ENCODE data around the gene FBXO45. TPM values are rescaled to one million over a fixed set of nuclear protein-coding genes. Genes with fewer than 3 reads are reported as not detected.

The FBXO45 gene
- polyA plus RNA-seq, 2 donors, result 4.1 to 7.0 TPM

GRCh38 chr3:196621611-196622010 is 53.2 kb downstream of the FBXO45 start:
- Histone ChIP-seq H3K27me3 (ENCODE audit: control insufficient read depth in 1 of 2, insufficient read depth in 2 of 2, low read length in 2 of 2) (no peaks in the 10 kb centered on the region), H3K4me3 (ENCODE audit: low read depth in 1 of 2, low read length in 2 of 2) (no peak overlapping the region), H3K4me1 (ENCODE audit: control insufficient read depth in 2 of 2, insufficient read depth in 2 of 2, low read length in 1 of 2) (peaks cover 0 to 4% of the 10 kb centered on the region in 2 donors), H3K36me3 (ENCODE audit: control insufficient read depth in 2 of 2, insufficient read depth in 2 of 2, low read length in 1 of 2) (no peaks in the 10 kb centered on the region), H3K27ac (ENCODE audit: low read depth in 2 of 2, low read length in 1 of 2) (no peak overlapping the region), H3K9me3 (ENCODE audit: control insufficient read depth in 2 of 2, insufficient read depth in 1 of 2, low read depth in 1 of 2, low read length in 1 of 2) (no peaks in the 10 kb centered on the region)
- 83 to 90% methylated on average over 10 of the region's 10 CpGs for WGBS, 2 donors

- H3K27ac ChIP-seq (ENCODE audit: low read depth in 2 of 2, low read length in 1 of 2), result peak overlapping the region in 1 of 2 donors; percentile 11
- H3K4me3 ChIP-seq (ENCODE audit: low read depth in 1 of 2, low read length in 2 of 2), result no peak overlapping the region
- H3K9me3 ChIP-seq (ENCODE audit: control insufficient read depth in 2 of 2, insufficient read depth in 1 of 2, low read depth in 1 of 2, low read length in 1 of 2), result no peaks in the 10 kb centered on the region
- H3K36me3 ChIP-seq (ENCODE audit: control insufficient read depth in 2 of 2, insufficient read depth in 2 of 2, low read length in 1 of 2), result no peaks in the 10 kb centered on the region
- H3K4me1 ChIP-seq (ENCODE audit: control insufficient read depth in 2 of 2, insufficient read depth in 2 of 2, low read length in 1 of 2), result peaks cover 0 to 4% of the 10 kb centered on the region in 2 donors
- no peaks in the 10 kb centered on the region for H3K27me3 ChIP-seq (ENCODE audit: control insufficient read depth in 1 of 2, insufficient read depth in 2 of 2, low read length in 2 of 2)
- 70 to 74% methylated on average over 12 of the region's 12 CpGs for WGBS, 2 donors
Observed at GRCh38 chr3:196624067-196624790, 55.8 kb downstream of the FBXO45 start.

DNA sequence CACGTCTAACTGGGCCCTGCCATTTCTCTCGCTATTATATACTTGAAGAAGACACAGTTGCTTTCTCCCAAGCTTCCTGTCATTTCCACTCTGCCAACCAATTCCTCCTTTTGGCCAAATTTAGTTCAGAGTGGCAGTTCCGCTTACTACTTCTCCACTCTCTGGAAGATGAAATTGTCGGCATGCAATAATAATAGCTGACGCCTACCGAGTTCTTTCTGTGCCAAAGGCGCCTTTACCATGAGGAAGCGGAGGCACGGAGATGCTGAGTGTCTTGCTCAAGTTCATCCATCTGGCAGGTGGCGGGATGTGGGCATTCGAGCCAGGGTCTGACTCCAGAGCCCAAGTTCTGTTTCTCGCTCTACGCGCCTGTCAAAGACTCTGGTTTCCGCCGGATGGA is 56.4 kb downstream of the FBXO45 start:
- H3K9me3 ChIP-seq (ENCODE audit: control insufficient read depth in 2 of 2, insufficient read depth in 1 of 2, low read depth in 1 of 2, low read length in 1 of 2), result no peaks in the 10 kb centered on the region
- 92 to 94% methylated on average over 16 of the region's 16 CpGs for WGBS, 2 donors
- H3K4me3 ChIP-seq (ENCODE audit: low read depth in 1 of 2, low read length in 2 of 2), result no peak overlapping the region
- no peaks in the 10 kb centered on the region for H3K27me3 ChIP-seq (ENCODE audit: control insufficient read depth in 1 of 2, insufficient read depth in 2 of 2, low read length in 2 of 2)
- no peaks in the 10 kb centered on the region for H3K36me3 ChIP-seq (ENCODE audit: control insufficient read depth in 2 of 2, insufficient read depth in 2 of 2, low read length in 1 of 2)
- no peak overlapping the region for H3K27ac ChIP-seq (ENCODE audit: low read depth in 2 of 2, low read length in 1 of 2)
- H3K4me1 ChIP-seq (ENCODE audit: control insufficient read depth in 2 of 2, insufficient read depth in 2 of 2, low read length in 1 of 2), result peaks cover 0 to 4% of the 10 kb centered on the region in 2 donors

GRCh38 chr3:196625331-196625730 is 56.9 kb downstream of the FBXO45 start:
- Histone ChIP-seq H3K27ac (ENCODE audit: low read depth in 2 of 2, low read length in 1 of 2) (no peak overlapping the region), H3K4me3 (ENCODE audit: low read depth in 1 of 2, low read length in 2 of 2) (no peak overlapping the region), H3K4me1 (ENCODE audit: control insufficient read depth in 2 of 2, insufficient read depth in 2 of 2, low read length in 1 of 2) (peaks cover 0 to 4% of the 10 kb centered on the region in 2 donors), H3K36me3 (ENCODE audit: control insufficient read depth in 2 of 2, insufficient read depth in 2 of 2, low read length in 1 of 2) (no peaks in the 10 kb centered on the region), H3K9me3 (ENCODE audit: control insufficient read depth in 2 of 2, insufficient read depth in 1 of 2, low read depth in 1 of 2, low read length in 1 of 2) (no peaks in the 10 kb centered on the region), H3K27me3 (ENCODE audit: control insufficient read depth in 1 of 2, insufficient read depth in 2 of 2, low read length in 2 of 2) (no peaks in the 10 kb centered on the region)
- WGBS, 2 donors, result 86 to 87% methylated on average over 6 of the region's 6 CpGs

GRCh38 chr3:196627918-196628231 is 59.4 kb downstream of the FBXO45 start:
- Histone ChIP-seq H3K4me3 (ENCODE audit: low read depth in 1 of 2, low read length in 2 of 2) (no peak overlapping the region), H3K27me3 (ENCODE audit: control insufficient read depth in 1 of 2, insufficient read depth in 2 of 2, low read length in 2 of 2) (no peaks in the 10 kb centered on the region), H3K36me3 (ENCODE audit: control insufficient read depth in 2 of 2, insufficient read depth in 2 of 2, low read length in 1 of 2) (no peaks in the 10 kb centered on the region), H3K9me3 (ENCODE audit: control insufficient read depth in 2 of 2, insufficient read depth in 1 of 2, low read depth in 1 of 2, low read length in 1 of 2) (no peaks in the 10 kb centered on the region), H3K27ac (ENCODE audit: low read depth in 2 of 2, low read length in 1 of 2) (no peak overlapping the region), H3K4me1 (ENCODE audit: control insufficient read depth in 2 of 2, insufficient read depth in 2 of 2, low read length in 1 of 2) (peaks cover 0 to 4% of the 10 kb centered on the region in 2 donors)
- WGBS, 2 donors, result 95% methylated on average over 8 of the region's 8 CpGs

DNA sequence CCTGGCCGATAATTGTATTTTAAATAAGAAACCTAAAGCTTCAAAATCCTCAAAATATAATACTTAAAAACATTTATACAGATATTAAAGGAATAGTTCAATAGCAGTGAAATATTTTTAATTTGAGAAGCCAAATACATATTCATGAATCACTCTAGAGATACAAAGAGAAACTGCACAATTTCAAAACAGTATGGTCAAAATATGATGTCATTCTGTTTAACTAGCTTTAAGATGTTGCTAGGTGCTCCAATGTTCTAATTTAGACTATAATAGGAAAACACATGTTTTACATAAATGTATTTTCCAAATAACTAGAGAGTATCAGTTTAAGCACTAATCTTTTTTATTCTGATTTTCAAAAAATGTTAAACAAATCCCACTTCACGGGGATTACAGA is 60.8 kb downstream of the FBXO45 start:
- Histone ChIP-seq H3K27me3 (ENCODE audit: control insufficient read depth in 1 of 2, insufficient read depth in 2 of 2, low read length in 2 of 2) (no peaks in the 10 kb centered on the region), H3K4me1 (ENCODE audit: control insufficient read depth in 2 of 2, insufficient read depth in 2 of 2, low read length in 1 of 2) (no peaks in the 10 kb centered on the region), H3K27ac (ENCODE audit: low read depth in 2 of 2, low read length in 1 of 2) (no peak overlapping the region), H3K36me3 (ENCODE audit: control insufficient read depth in 2 of 2, insufficient read depth in 2 of 2, low read length in 1 of 2) (no peaks in the 10 kb centered on the region), H3K9me3 (ENCODE audit: control insufficient read depth in 2 of 2, insufficient read depth in 1 of 2, low read depth in 1 of 2, low read length in 1 of 2) (no peaks in the 10 kb centered on the region), H3K4me3 (ENCODE audit: low read depth in 1 of 2, low read length in 2 of 2) (no peak overlapping the region)
- 89 to 95% methylated on average over 2 of the region's 2 CpGs for whole genome bisulfite sequencing, 2 donors

DNA sequence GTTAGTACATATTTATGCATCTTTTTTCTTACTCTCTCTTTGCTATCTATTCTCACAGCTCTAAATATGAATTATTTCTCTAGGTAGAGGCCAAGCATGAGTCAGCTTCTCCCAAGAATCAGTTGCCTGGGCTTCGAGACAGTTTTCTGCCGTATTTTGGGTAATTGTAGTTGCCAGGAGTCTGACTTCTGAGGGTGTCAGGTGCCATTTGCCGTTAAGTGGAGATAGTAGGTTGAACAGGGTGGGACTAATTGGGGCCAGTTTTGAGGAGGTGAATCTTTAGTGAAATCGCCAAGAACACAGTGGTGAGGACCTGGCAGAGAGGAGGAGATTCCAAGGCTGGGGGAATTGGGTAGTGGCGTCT is 63.2 kb downstream of the FBXO45 start:
- Histone ChIP-seq H3K4me3 (ENCODE audit: low read depth in 1 of 2, low read length in 2 of 2) (peak overlapping the region; percentile 51 to 62), H3K27ac (ENCODE audit: low read depth in 2 of 2, low read length in 1 of 2) (peak overlapping the region; percentile 83), H3K9me3 (ENCODE audit: control insufficient read depth in 2 of 2, insufficient read depth in 1 of 2, low read depth in 1 of 2, low read length in 1 of 2) (no peaks in the 10 kb centered on the region), H3K36me3 (ENCODE audit: control insufficient read depth in 2 of 2, insufficient read depth in 2 of 2, low read length in 1 of 2) (no peaks in the 10 kb centered on the region), H3K27me3 (ENCODE audit: control insufficient read depth in 1 of 2, insufficient read depth in 2 of 2, low read length in 2 of 2) (no peaks in the 10 kb centered on the region), H3K4me1 (ENCODE audit: control insufficient read depth in 2 of 2, insufficient read depth in 2 of 2, low read length in 1 of 2) (no peaks in the 10 kb centered on the region)
- 13 to 21% methylated on average over 5 of the region's 5 CpGs for WGBS, 2 donors

GRCh38 chr3:196632046-196632751 is 63.7 kb downstream of the FBXO45 start:
- Histone ChIP-seq H3K27ac (ENCODE audit: low read depth in 2 of 2, low read length in 1 of 2) (peak overlapping the region; percentile 83), H3K4me1 (ENCODE audit: control insufficient read depth in 2 of 2, insufficient read depth in 2 of 2, low read length in 1 of 2) (no peaks in the 10 kb centered on the region), H3K27me3 (ENCODE audit: control insufficient read depth in 1 of 2, insufficient read depth in 2 of 2, low read length in 2 of 2) (no peaks in the 10 kb centered on the region), H3K4me3 (ENCODE audit: low read depth in 1 of 2, low read length in 2 of 2) (peak overlapping the region; percentile 51 to 62), H3K9me3 (ENCODE audit: control insufficient read depth in 2 of 2, insufficient read depth in 1 of 2, low read depth in 1 of 2, low read length in 1 of 2) (no peaks in the 10 kb centered on the region), H3K36me3 (ENCODE audit: control insufficient read depth in 2 of 2, insufficient read depth in 2 of 2, low read length in 1 of 2) (no peaks in the 10 kb centered on the region)
- 1 to 2% methylated on average over 38 to 43 of the region's 43 CpGs for WGBS, 2 donors

- WGBS, 2 donors, result 91 to 93% methylated on average over 12 of the region's 12 CpGs
- H3K9me3 ChIP-seq (ENCODE audit: control insufficient read depth in 2 of 2, insufficient read depth in 1 of 2, low read depth in 1 of 2, low read length in 1 of 2), result no peaks in the 10 kb centered on the region
- H3K27ac ChIP-seq (ENCODE audit: low read depth in 2 of 2, low read length in 1 of 2), result peak overlapping the region; percentile 11 to 50
- H3K27me3 ChIP-seq (ENCODE audit: control insufficient read depth in 1 of 2, insufficient read depth in 2 of 2, low read length in 2 of 2), result no peaks in the 10 kb centered on the region
- no peak overlapping the region for H3K4me3 ChIP-seq (ENCODE audit: low read depth in 1 of 2, low read length in 2 of 2)
- no peaks in the 10 kb centered on the region for H3K36me3 ChIP-seq (ENCODE audit: control insufficient read depth in 2 of 2, insufficient read depth in 2 of 2, low read length in 1 of 2)
- no peaks in the 10 kb centered on the region for H3K4me1 ChIP-seq (ENCODE audit: control insufficient read depth in 2 of 2, insufficient read depth in 2 of 2, low read length in 1 of 2)
Observed at GRCh38 chr3:196633555-196634151, 65.2 kb downstream of the FBXO45 start.

Measured in esophagus (tissue), 2 donors.